ENCODE measurements around the gene PTPRT. TPM values are rescaled to one million over a fixed set of nuclear protein-coding genes. Genes with fewer than 3 reads are reported as not detected.

Gene PTPRT
- total and polyA plus RNA-seq, 2 of the 4 experiments (the other 2 are of a cell fraction): not detected

DNA sequence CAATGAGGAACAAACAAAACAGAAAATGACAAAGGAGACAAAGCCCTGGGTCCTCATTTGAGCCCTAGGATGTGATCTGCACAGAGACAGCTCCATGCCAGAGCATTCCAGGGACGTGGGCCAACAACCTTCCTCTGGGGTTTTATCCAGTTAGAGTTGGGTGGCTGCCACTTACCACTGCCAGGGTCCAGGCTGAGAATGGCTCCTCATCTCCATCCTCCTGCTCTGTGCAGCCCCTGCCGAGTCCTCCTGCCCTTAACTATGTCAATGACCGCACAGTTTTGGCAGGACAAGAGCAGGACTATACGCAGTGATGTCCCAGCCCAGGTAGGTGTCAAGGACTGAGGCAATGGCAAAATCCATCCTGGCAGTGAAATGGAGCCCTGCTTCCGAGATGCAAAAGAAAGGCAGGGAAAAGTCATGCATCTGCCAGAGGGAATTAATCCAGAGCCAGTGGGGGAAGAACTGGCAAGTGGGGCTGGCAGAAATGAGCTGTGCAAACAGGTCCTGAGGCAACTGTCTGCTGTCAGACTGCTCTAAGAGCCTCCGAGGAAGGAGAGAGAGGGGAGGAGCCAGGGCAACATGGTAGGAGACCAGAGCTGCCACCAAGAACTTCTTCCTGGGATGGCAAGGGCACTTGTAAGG lies 449.4 kb downstream of the PTPRT start:
- no peak overlapping the region for H4K91ac ChIP-seq (ENCODE audit: insufficient read depth, low read depth, low read length)
- TF ChIP-seq CEBPB (IDR thresholded peaks at IDR 0.05; ENCODE audit: low read depth, low read length): no peak
- TF ChIP-seq CHD1 (IDR thresholded peaks at IDR 0.05; ENCODE audit: low read depth, low read length): no peak
- no peak for TF ChIP-seq CTCF (conservative IDR thresholded peaks at IDR 0.05; ENCODE audit: low read depth, low read length)
- no peak for TF ChIP-seq MXI1 (IDR thresholded peaks at IDR 0.05; ENCODE audit: borderline replicate concordance, low read depth, low read length)
- TF ChIP-seq NFE2L2 (IDR thresholded peaks at IDR 0.05; ENCODE audit: low read depth, low read length): no peak
- TF ChIP-seq POLR2A (IDR thresholded peaks at IDR 0.05; ENCODE audit: low read depth, low read length): no peak
- TF ChIP-seq RFX5 (IDR thresholded peaks at IDR 0.05; ENCODE audit: low read depth, low read length): no peak
- no peak for TF ChIP-seq RCOR1 (IDR thresholded peaks at IDR 0.05; ENCODE audit: insufficient replicate concordance, low read length)
- TF ChIP-seq RAD21 (IDR thresholded peaks at IDR 0.05; ENCODE audit: low read length): no peak
- TF ChIP-seq MAZ (IDR thresholded peaks at IDR 0.05; ENCODE audit: borderline replicate concordance, low read depth, low read length): no peak
- no peak for TF ChIP-seq BHLHE40 (IDR thresholded peaks at IDR 0.05; ENCODE audit: low read depth, low read length)
- TF ChIP-seq, protein P1, sequence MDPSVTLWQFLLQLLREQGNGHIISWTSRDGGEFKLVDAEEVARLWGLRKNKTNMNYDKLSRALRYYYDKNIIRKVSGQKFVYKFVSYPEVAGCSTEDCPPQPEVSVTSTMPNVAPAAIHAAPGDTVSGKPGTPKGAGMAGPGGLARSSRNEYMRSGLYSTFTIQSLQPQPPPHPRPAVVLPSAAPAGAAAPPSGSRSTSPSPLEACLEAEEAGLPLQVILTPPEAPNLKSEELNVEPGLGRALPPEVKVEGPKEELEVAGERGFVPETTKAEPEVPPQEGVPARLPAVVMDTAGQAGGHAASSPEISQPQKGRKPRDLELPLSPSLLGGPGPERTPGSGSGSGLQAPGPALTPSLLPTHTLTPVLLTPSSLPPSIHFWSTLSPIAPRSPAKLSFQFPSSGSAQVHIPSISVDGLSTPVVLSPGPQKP (IDR thresholded peaks at IDR 0.05; ENCODE audit: borderline replicate concordance, low read depth, low read length): no peak
- no peak for TF ChIP-seq SMC3 (IDR thresholded peaks at IDR 0.05; ENCODE audit: low read depth, low read length)
- TF ChIP-seq, protein P2, sequence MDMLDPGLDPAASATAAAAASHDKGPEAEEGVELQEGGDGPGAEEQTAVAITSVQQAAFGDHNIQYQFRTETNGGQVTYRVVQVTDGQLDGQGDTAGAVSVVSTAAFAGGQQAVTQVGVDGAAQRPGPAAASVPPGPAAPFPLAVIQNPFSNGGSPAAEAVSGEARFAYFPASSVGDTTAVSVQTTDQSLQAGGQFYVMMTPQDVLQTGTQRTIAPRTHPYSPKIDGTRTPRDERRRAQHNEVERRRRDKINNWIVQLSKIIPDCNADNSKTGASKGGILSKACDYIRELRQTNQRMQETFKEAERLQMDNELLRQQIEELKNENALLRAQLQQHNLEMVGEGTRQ (IDR thresholded peaks at IDR 0.05; ENCODE audit: low read depth, low read length): no peak
- no peak for TF ChIP-seq MAFK (IDR thresholded peaks at IDR 0.05; ENCODE audit: low read depth, low read length)
- TF ChIP-seq FOS (IDR thresholded peaks at IDR 0.05; ENCODE audit: low read depth, low read length): no peak
- H3K23ac ChIP-seq (ENCODE audit: low read depth, low read length): no peak overlapping the region
- BruUV-seq (replicated peaks): no TSS peak
- H3K9ac ChIP-seq (ENCODE audit: low read depth, low read length): no peak overlapping the region
- H2AK9ac ChIP-seq (replicated peaks; ENCODE audit: low read depth, low read length, poor library complexity): no peak overlapping the region
- H4K8ac ChIP-seq (ENCODE audit: low read depth in 2 of 2, low read length in 2 of 2): no peak overlapping the region
- no peak overlapping the region for H4K5ac ChIP-seq (ENCODE audit: low read depth, low read length)
- H3K4me3 ChIP-seq (ENCODE audit: insufficient read depth, low read depth, low read length): no peak overlapping the region
- dilution Hi-C loops (cut with HindIII; ENCODE audit: low sequenced_read_pairs, unreplicated experiment): no loop called here
- no peaks in the 10 kb centered on the region for H3K36me3 ChIP-seq (ENCODE audit: control insufficient read depth, insufficient read depth, low read length)
- H2BK15ac ChIP-seq (ENCODE audit: low read depth, low read length): no peak overlapping the region
- H2AFZ ChIP-seq (replicated peaks; ENCODE audit: low read length, poor library complexity): no peak overlapping the region
- H3K4me1 ChIP-seq (ENCODE audit: control insufficient read depth, insufficient read depth, low read length): no peaks in the 10 kb centered on the region
- no peak overlapping the region for H3K4ac ChIP-seq (ENCODE audit: low read depth, low read length)
- no peaks in the 10 kb centered on the region for H3K9me1 ChIP-seq (ENCODE audit: insufficient read depth, low read length)
- ChIA-PET POLR2A (ENCODE audit: unreplicated experiment) (no interaction called here), CTCF (no interaction called here)
- H3K56ac ChIP-seq (ENCODE audit: extremely low read depth, insufficient read depth, low read length): no peak overlapping the region
- no peak overlapping the region for H2BK120ac ChIP-seq (ENCODE audit: low read depth, low read length)
- 20% methylated on average over 3 of the region's 6 CpGs; no CpG with 5 or more reads in 1 of the 2 experiments for WGBS, 2 experiments (ENCODE audit: extremely low coverage in 2 of 2, insufficient read length in 1 of 2)
- intact Hi-C loops (cut with micrococcal nuclease): no loop called here
- H3K27me3 ChIP-seq (ENCODE audit: control insufficient read depth, insufficient read depth, low read length): no peaks in the 10 kb centered on the region
- H2AK5ac ChIP-seq (ENCODE audit: low read depth, low read length): no peak overlapping the region
- DNase-seq (no peak), ATAC-seq (ENCODE audit: low read depth) (no peak)
- no peak overlapping the region for H3K27ac ChIP-seq (ENCODE audit: insufficient read depth, low read length)
- no peak overlapping the region for H3K18ac ChIP-seq (ENCODE audit: low read depth, low read length)
- no peaks in the 10 kb centered on the region for H4K20me1 ChIP-seq (ENCODE audit: insufficient read depth, low read length)
- in situ Hi-C loops (cut with MboI; ENCODE audit: low sequenced_read_pairs): no loop called here
- no peak overlapping the region for H3K4me2 ChIP-seq (ENCODE audit: low read depth, low read length)
- H3K79me1 ChIP-seq (ENCODE audit: low read depth in 1 of 2, low read length in 2 of 2): no peaks in the 10 kb centered on the region
- H2BK5ac ChIP-seq (ENCODE audit: low read depth, low read length, poor library complexity, severe bottlenecking): no peak overlapping the region
- H2BK20ac ChIP-seq (ENCODE audit: low read depth, low read length): no peak overlapping the region
- H3K14ac ChIP-seq (replicated peaks; ENCODE audit: low read depth, low read length): no peak overlapping the region
- peaks cover 37% of the 10 kb centered on the region for H3K9me3 ChIP-seq (ENCODE audit: control insufficient read depth, insufficient read depth, low read length)

Data from IMR-90 (cell line).